Mammary epithelial cell (primary cell): Measurements from ENCODE around the gene ADCY5.

Experiments
- EZH2 ChIP-seq: IDR thresholded peaks from 2 replicates; pipeline ENCODE4 v1.6.1; 2012; ENCODE audit warnings: low read length, inconsistent platforms, borderline replicate concordance
- TF ChIP-seq, protein P1 (sequence below), 2 donors: IDR thresholded peaks in 1 of 2; conservative IDR thresholded peaks in 1 of 2; 2 replicates each; pipeline ENCODE4 v1.5.1; 2011 to 2012; ENCODE audit warnings: inconsistent platforms in 2 of 2, low read length in 2 of 2, mild to moderate bottlenecking in 2 of 2, control low read depth in 1 of 2, low read depth in 1 of 2; ENCODE audit not compliant: insufficient read depth in 1 of 2; ENCODE audit errors: extremely low read depth in 1 of 2

DNA sequence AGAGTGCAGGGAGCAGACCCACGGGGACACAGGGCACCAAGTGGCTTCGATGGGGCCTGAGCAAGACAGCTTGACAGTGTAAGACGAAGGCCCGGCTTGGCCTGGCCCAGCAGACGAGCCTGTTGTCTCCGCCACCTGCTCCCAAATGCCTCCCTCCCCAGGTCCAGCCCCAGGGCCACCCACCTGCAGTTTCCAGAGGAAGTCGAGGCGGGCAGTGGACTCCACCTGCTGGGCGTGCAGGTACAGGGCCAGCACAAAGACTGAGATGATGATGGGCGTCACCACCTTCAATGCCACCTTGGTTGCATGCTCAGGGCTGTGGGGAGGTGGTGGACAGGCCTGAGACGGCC, 153.0 kb downstream of the ADCY5 start:
- TF ChIP-seq, protein P1, sequence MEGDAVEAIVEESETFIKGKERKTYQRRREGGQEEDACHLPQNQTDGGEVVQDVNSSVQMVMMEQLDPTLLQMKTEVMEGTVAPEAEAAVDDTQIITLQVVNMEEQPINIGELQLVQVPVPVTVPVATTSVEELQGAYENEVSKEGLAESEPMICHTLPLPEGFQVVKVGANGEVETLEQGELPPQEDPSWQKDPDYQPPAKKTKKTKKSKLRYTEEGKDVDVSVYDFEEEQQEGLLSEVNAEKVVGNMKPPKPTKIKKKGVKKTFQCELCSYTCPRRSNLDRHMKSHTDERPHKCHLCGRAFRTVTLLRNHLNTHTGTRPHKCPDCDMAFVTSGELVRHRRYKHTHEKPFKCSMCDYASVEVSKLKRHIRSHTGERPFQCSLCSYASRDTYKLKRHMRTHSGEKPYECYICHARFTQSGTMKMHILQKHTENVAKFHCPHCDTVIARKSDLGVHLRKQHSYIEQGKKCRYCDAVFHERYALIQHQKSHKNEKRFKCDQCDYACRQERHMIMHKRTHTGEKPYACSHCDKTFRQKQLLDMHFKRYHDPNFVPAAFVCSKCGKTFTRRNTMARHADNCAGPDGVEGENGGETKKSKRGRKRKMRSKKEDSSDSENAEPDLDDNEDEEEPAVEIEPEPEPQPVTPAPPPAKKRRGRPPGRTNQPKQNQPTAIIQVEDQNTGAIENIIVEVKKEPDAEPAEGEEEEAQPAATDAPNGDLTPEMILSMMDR (conservative IDR thresholded peaks at IDR 0.05 in 1 of 2, IDR thresholded peaks at IDR 0.05 in 1 of 2; ENCODE audit: extremely low read depth in 1 of 2, insufficient read depth in 1 of 2, low read depth in 1 of 2, low read length in 2 of 2): no peak
- no peak for TF ChIP-seq EZH2
